HTR-8/SVneo (cell line): ENCODE data around the gene NTHL1.
"Not testable (repeated sequence)": the region's sequence is repeated elsewhere in the genome, so short reads cannot be mapped to it uniquely, and the experiment has no call there.

Experiments used
- DNase-seq: peaks from one replicate; pipeline ENCODE4 v3.0.0; 2011; ENCODE audit warnings: low spot score, mixed read lengths; ENCODE audit not compliant: insufficient read length
- FAIRE-seq: peaks from 2 replicates; lab custom pipeline; 2011; peaks lifted over from hg19 to GRCh38; lab: Jason Lieb, UNC

Gene NTHL1

DNA sequence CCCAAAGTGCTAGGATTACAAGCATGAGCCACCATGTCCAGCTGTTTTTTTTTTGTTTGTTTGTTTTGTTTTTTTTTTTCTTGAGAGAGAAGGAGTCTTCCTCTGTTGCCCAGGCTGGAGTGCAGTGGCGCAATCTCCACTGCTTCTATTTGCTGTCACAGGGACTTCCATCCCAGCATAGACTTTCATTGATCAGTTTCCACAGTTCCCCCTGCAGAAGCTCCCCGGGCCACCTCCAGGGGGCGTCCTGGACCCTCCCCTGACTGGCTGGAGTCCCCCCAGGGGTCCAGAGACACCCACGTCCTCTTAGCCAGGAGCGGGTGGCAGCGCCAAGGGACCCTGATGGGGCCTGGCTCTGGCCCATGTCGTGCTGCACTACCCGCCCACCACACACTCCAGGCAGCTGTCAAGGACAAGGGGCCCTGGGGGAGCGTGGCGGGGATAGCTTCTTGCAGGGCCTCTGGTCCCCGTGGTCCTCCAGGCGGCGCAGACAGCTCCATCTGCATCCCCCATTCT, 31.2 kb downstream of the NTHL1 start:
- FAIRE-seq (no peak), DNase-seq (no peak)

DNA sequence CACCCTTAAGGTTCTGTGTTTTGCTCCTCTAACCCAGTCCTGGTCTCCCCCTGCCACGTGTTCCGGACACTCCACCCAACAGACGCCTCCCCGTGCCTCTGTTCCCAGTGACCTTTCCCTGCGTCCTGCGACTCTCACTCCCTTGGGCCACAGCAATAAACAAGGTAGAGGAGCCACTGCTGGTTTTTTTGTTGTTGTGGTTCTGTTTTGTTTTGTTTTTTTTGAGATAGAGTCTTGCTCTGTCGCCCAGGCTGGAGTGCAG, 31.8 kb downstream of the NTHL1 start:
- DNase-seq (no peak), FAIRE-seq (no peak)

DNA sequence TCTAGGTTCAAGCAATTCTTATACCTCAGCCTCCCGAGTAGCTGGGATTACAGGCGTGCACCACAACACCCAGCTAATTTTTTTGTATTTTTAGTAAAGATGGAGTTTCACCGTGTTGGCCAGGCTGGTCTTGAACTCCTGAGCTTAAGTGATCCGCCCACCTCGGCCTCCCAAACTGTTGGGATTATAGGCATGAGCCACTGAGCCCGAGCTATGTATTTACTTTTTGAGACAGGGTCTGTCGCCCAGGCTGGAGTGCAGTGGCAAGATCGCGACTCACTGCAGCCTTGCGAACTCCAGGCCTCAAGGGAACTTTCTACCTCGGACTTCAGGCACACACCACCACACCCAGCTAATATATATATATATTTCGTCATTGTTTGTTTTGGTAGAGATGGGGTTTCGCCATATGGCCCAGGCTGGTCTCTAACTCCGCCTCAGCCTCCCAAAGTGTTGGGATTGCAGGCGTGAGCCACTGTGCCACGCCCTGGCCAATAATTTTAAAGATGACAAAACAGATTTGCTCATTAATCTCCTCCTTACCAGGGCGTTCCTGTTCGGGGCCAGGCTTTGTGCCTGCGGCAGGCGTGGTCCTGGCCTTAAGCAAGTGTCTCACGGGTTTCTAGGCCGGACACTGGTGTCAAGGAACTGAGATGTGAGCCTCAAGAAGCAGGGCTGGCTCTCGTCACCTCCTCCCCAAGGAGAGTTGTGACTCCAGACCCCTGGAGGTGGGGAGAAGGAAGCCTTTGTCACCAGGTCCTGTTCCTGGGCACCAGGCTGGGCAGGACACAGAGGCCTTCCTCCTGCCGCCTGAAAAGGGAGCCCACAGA, 32.3 kb downstream of the NTHL1 start:
- DNase-seq = no peak
- FAIRE-seq = no peak

DNA sequence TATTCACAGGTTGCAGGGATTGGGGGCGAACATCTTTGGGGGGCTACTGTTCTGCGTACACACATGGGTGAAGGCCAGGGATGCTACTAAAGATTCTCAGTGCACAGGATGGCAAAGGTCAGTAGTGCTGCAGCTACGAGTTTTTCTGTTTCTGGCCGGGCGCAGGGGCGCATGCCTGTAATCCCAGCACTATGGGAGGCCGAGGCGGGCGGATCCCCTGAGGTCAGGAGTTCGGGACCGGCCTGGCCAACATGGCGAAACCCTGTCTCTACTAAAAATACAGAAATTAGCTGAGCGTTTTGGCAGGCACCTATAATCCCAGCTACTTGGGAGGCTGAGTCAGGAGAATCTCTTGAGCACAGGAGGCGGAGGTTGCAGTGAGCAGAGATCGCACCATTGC, 34.1 kb downstream of the NTHL1 start:
- no peak for DNase-seq
- FAIRE-seq = no peak

DNA sequence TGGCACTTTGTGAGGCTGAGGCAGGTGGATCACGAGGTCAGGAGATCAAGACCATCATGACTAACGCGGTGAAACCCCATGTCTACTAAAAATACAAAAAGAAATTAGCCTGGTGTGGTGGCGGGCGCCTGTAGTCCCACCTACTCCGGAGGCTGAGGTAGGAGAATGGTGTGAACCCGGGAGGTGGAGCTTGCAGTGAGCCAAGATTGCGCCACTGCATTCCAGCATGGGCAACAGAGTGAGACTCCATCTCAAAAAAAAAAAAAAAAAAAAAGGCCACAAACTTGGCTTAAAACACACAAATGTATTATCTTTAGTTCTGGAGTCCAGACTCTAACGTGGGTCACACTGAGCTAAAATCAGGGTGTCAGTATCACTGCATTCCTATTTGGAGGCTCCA, 35.9 kb downstream of the NTHL1 start:
- DNase-seq, FAIRE-seq: not testable (repeated sequence)

DNA sequence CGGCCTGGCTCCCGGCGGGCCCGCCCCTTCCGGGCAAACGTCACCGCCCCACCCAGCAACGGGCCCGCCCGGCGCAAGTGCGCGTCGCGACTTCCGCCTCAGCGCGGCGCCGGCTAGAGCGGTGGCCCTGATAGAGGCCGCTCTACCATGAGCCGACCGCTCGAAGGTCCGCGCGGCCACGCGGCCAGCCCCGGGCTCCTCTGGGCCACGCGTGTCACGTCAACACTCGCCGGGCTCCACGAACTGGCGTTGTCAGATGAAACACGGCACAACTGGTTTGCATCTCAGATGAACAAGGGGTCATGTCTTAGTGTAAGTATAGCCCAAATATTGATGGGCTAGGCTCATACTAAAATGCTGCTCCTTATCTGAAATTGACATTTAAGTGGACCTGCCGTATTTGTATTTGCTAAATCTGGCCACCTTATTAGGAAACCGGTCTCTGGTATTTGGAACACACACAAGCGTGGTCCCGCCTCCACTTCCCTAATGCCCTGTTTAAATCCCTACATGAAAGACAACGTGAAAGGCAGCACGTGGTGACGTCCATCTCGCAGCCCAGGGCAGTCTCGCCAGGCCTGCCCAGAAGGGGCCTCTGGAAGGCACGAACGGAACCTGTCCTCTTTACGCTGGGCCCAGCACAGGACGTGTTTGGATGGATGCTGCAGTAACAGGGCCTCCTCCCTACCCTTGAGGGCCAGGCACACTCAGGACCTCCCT, 37.7 kb downstream of the NTHL1 start, which contains the start of gene ZNF598:
ZNF598 (minus strand) TSS at position 31 of the 720 bp plus-strand sequence.
- peak; percentile 88 for FAIRE-seq

DNA sequence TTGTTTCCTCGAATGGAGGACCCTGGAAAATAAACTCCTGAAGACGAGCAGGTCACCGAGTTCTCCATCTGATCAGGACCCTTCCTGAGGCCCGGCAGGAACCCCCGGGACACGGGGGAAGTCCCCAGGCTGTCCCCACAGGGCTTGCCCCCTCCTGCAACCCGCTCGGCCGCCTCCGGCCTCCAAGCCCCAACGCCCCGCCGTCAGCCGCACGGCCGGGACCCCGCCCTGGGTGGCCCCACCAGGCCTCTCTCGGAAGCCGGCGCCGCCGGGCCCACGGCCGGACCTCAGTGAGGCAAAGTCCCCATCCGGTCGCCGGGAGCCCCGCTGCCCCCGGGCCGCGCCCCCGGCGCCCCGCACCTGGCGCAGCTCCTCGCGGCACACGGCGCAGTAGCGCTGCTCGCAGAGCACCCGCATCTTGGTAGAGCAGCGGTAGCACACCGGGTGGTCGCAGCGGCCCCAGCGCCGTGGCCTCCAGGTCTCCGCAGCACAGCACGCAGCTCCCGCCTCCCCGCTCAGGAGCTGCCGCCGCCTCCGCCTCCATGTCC, 38.4 kb downstream of the NTHL1 start:
- FAIRE-seq (no peak), DNase-seq (no peak)

More for the DNA sequence above, 37.7 kb downstream of the NTHL1 start, which contains the start of gene ZNF598:
- peak; percentile 92 for DNase-seq

DNA sequence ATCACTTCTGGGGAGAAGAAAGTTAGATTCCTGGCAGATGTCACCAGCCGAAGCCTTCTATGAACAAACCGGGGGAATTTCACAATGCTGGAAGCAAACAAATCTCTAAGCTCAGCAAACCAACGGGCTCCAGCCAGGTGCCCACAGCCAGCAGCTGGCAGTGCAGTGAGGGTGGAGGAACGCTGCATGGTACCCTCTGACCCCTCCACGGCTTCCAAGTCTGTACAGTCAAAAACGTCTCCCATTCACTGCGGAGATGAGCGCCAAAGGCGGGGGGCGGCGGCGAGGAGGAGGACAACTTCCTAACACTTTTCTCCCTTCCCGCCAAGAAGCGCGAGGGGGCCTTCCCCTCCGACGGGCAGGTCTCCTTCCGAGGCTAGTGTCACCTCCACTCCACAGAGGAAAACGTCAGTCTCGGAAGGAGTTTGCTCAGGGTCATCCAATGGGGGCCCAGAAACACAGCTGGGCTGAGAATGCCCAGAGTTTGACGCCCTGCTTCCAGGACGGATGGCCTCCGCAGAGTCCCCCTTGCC, 38.9 kb downstream of the NTHL1 start:
- no peak for DNase-seq
- FAIRE-seq = peak; percentile 4

DNA sequence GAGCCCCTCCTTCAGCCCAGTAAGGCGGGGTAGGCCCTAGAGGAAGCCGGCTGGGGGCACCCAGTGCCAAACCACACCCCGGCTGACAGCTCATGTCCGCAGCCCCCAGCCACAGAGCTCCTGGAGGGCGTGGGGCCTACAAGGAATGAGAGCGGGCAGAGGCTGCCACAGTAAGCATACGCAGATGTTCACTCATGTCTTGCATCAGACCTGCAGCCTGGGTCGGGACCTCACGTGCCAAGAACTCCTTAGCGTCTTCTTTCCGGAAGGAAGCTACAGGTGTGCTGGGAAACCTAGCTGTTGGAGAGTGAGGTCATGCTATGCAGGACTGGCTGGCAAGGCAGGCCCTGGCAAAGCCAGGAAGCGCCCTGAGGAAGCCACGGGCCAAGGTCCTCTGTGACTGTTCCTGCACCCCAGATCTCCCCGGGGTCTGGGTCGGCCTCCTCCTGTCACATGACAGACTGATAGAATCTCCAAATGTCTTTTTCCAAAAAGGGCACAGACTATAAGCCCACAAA, 39.6 kb downstream of the NTHL1 start:
- no peak for DNase-seq
- no peak for FAIRE-seq

DNA sequence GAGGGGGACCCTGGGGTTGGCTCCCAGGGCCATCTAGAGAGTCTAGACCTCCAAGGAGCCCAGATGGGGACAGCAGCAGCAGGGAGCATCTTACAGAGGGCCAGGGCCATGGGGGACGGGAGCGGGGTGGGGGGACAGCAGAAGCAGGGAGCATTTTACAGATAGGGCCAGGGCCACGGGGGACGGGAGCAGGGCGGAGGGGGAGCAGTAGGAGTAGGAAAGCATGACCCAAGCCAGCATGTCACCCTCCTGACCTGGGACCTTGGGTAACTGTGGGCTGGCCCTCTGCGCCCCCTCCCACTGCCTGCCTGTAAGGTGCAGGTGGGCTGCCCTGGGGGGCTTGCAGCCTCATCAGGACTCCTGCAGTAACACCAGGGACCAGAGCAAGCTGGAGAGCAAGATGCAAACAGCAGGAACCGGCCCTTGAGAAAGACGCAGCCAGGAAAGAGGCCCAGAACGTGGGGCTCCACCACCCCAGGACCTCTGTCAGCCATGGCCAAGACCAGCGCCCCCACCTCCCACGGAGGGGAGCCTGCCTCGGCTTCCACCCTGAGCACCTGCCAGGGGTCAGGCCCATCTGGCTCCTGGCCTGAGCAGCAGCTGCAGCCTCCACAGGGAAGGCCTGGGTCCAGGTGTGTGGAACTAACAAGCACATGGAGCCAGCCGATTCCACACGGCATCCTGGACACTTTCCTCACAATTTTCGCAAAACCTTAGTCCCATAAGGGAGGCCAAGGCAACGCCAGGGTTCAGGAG, 40.4 kb downstream of the NTHL1 start:
- FAIRE-seq (no peak), DNase-seq (no peak)

DNA sequence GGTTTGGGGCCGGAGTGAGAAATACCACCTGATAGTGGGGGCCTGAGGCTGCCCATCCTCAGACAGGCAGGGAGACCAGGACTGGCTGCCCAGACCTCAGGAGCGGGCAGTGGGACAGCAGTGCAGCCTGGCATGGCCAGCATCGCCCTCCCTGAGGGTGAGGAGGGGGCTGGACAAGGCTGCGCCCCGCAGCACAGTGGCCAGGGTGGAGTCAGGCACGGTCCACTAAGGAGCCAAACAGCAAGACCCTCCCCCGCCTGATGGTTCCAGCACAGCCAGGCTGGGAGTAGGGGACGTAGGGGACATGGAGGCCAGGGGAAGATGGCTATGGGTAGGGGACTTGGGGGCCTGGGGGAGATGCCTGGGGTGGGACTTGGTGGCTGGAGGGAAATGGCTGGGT, 41.3 kb downstream of the NTHL1 start:
- FAIRE-seq (no peak), DNase-seq (no peak)

DNA sequence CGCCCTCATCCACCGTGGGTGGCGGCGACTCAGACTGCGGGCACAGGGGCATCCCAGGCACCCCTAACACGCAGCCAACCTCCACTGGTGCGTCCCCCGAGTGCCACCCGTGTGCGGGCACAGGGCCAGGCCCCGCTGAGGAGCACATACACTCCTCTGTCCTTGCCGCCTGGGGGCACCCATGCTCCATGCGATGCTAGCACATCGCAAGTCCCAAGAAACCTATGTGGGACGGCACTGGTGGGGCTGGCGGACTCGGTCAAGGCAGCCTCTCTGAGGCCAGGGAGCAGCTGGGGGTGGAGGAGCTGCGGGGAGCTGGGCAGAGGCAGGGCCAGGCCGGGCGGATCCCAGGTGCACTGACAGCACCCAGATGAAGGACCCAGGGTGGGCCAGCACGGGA, 42.0 kb downstream of the NTHL1 start:
- no peak for FAIRE-seq
- no peak for DNase-seq

DNA sequence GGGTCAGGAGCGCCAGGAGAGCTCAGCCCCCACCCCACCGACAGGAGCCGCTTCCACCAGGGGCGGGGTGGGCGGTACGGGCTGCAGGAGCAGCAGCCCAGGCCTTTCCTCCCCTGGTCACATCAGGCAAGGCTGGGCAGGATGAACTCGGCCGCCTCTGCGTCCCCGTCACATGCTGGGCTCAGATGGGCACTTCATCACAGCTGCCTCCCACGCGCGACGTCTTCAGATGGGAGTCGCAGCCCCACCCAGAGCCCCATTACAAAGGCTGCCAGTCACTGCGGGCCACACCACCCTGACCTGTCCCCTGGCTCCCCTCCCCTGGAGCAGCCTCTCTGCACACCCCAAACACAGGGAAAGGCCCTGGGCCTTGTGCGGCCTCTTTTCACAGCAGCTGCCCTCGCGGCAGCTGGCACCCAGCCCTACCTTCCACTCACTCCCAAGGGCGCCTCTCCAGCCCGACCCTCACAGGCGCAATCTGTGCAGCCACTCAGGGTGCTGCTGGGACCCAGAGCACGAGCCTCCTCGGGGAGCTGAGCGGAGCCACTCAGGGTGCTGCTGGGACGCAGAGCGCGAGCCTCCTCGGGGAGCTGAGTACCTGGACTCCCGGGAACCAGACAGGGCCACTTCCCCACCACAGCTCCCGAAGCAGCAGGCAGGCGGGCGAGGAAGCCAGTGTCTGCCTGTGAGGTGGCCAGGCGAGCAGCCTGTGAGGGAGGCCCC, 42.7 kb downstream of the NTHL1 start:
- FAIRE-seq (no peak), DNase-seq (no peak)

DNA sequence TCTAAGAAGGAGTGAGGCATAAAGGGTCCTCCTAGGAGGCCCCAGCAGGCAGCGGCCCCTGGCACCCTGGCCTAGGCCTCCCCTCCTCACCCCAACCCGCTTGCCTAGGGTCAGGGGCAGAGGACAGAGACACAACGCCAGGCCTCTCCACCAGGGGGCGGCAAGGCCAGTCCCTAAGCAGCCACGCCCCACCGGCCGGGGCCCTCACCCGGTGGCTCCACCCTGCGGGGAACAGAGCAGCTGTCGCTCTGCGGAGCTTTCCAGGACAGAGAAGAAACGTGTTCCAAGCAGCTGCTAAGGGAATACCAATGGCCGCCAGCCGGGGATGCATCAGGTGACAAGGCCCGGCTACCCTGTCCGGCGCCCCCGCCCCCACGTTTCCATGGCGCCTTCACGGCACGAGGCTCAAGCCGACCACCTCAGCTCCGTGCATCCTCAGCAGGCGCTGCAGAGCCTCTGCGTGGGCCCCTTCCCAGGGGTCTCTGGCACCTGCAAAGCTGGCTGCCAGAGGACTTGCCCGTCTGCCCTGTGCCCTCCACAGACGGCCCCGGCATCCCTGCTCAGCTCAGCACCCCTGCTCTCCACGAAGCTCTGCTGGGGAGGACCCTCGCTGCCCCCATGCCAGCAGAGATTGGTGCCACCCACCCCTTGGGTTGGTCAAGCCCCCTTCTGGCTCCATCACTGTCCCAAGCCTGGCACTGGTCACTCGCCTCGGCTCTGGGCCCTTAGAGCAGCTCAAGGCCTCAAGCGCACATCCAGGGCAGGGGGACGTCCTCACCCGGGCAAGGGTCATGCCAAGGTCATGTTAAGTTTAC, 43.6 kb downstream of the NTHL1 start:
- DNase-seq (peak; percentile 77), FAIRE-seq (peak; percentile 52)

DNA sequence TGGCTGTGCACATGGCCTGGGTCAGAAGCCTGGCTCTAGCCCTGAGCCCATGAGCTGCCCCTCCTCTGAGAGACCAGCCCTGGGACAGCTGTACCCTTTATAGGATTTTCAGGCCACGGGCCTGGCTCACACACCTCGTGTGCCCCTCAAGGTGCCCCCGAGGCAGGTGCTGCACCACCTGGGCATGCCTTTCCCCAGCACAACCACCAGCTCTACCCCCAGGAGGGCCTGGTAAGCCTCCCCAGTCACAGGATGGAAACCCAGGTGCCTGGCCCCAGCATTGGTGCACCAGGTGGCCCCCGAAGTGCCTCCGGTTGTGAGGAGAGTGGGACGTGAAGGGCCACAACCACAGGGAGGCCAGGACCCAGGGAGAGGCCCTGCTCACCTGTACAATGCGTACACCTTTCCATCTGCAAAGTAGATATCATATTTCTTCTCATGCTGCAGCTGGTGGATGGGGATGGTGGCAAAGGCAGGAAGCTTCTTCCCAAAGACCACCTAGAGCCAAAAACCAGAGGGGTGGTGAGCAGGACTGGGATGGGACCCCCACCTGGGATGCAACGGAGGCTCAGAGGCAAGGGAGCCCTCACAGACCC, 44.3 kb downstream of the NTHL1 start:
- no peak for DNase-seq
- FAIRE-seq = no peak

DNA sequence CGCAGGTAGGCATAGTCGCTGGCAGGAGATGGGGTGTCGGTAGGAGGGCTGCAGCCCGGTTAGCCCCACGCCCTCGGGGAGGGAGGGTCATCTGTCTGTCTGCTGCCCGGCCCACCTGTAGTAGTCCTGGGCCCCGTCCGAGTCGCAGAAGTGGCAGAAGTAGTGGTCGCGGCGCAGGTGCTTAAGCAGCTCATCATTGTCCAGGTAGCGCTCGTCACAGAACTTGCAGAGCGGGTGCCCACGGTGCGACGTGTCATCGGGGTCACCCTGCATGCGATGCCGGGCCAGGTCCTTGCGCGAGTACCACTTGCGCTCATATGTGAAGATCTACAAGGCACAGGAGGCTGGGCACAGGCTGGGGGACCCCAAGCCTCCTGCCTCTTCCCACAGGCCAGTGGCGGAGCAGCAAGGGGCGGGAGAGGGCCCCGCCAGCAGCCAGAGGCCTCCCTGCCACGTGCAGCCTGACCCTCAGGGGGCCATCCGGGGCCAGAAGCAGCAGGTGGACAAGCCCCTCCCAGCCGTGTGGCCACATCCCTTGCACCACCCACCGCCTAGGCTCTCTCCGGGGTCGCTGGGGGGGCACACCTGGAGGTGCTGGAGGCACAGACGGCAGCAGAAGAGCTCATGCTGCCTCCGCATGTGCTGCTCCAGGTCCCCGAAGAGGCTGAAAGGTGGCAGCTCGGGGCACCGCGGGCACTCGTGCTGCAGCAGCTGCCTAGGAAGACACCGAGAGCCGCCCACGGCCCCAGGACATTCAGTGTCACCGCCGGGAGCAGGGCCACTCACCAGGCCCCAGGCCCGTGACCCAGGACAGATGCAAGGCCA, 45.0 kb downstream of the NTHL1 start:
- FAIRE-seq (no peak), DNase-seq (no peak)
